Stomach (tissue), 4 donors: ENCODE results near the gene ANKRD11.

Experiments
- CTCF ChIP-seq, 7 experiments: fragments of 450-650 bp in 4 of 7; fragments of 200-600 bp in 3 of 7; sonication (generic) in 3 of 7; IDR thresholded peaks; one replicate each; pipeline ENCODE4 v1.5.1; 2016 to 2019; ENCODE audit warnings: antibody characterized with exemption in 7 of 7, control low read depth in 2 of 7, mild to moderate bottlenecking in 1 of 7
- POLR2A ChIP-seq, 4 donors: fragments of 450-650 bp; IDR thresholded peaks; one replicate each; pipeline ENCODE4 v1.6.1; 2016; ENCODE audit warnings: antibody characterized with exemption in 4 of 4, control low read depth in 2 of 4, mild to moderate bottlenecking in 1 of 4, moderate library complexity in 1 of 4
- POLR2AphosphoS5 ChIP-seq, 3 donors: sonication (generic); formaldehyde crosslinking; IDR thresholded peaks; one replicate each; pipeline ENCODE4 v1.6.1; 2016; ENCODE audit warnings: antibody characterized with exemption in 3 of 3

- TF ChIP-seq CTCF (IDR thresholded peaks at IDR 0.05) (no peak), POLR2AphosphoS5 (IDR thresholded peaks at IDR 0.05) (no peak), POLR2A (IDR thresholded peaks at IDR 0.05) (no peak)
These were observed 16.5 kb downstream of the ANKRD11 start for GRCh38 chr16:89473791-89474414.
